Psoas muscle (tissue), 8 donors: ENCODE data around the gene UBE2U. TPM values are rescaled to one million over a fixed set of nuclear protein-coding genes. Genes with fewer than 3 reads are reported as not detected.
A peak's percentile ranks its signal among the peaks of the same experiment; 100 is the strongest.

ENCODE experiments used
- ATAC-seq, 4 donors: fragments of 200-7000 bp; cut with Tn5 transposase; one replicate each; pipeline ENCODE4 v1.9.1; 2020; ENCODE audit warnings: moderate library complexity in 3 of 4, mild to moderate bottlenecking in 2 of 4
- DNase-seq, 2 donors: peaks; one replicate each; pipeline ENCODE4 v3.0.0-alpha.2; 2020
- H3K27ac ChIP-seq: fragments of 200-600 bp; one replicate; pipeline ENCODE4 v1.8.0; 2022
- H3K27me3 ChIP-seq, 3 donors: fragments of 200-600 bp in 1 of 3; one replicate each; pipeline versions ENCODE4 v1.6.1 to v1.8.0; 2013 to 2022; ENCODE audit warnings: low read length in 2 of 3, mild to moderate bottlenecking in 2 of 3, moderate library complexity in 1 of 3; ENCODE audit not compliant: insufficient read depth in 3 of 3
- H3K36me3 ChIP-seq, 2 donors: fragments of 200-600 bp in 1 of 2; one replicate each; pipeline versions ENCODE4 v1.6.1 to v1.8.0; 2013 to 2022; ENCODE audit warnings: low read depth in 1 of 2, mild to moderate bottlenecking in 1 of 2, moderate library complexity in 1 of 2; ENCODE audit not compliant: insufficient read depth in 1 of 2
- H3K4me1 ChIP-seq: fragments of 200-600 bp; one replicate; pipeline ENCODE4 v1.8.0; 2022
- H3K4me3 ChIP-seq: fragments of 200-600 bp; one replicate; pipeline ENCODE4 v1.8.0; 2022; ENCODE audit warnings: mild to moderate bottlenecking
- H3K9me3 ChIP-seq: fragments of 200-600 bp; one replicate; pipeline ENCODE4 v1.8.0; 2022
- WGBS, 3 donors: extraction: QIAGEN DNeasy Blood & Tissue Kit; methylation state at CpG; one replicate each; pipeline versions ENCODE4 v1.1.6 to v1.1.7; 2013; 5-methylcytosine and 5-hydroxymethylcytosine counted together
- intact Hi-C, 2 donors: fragments of 100-400 bp; cut with DNase I; formaldehyde crosslinking; loops; one replicate each; pipeline versions ENCODE4 v1.11.0 to v1.14.2; 2022
- polyA plus RNA-seq, 3 donors: library from polyadenylated mRNA; stranded (reverse); fragments of 200-250 nt; gene quantifications; one replicate each; pipeline ENCODE4 v1.2.3, GENCODE V29; 2013
- total RNA-seq, 4 donors: library from RNA; stranded (reverse); fragmentation: NEBNext Ultra II Directional in 2 of 4; extraction: Animal tissue kit (Norgen Biotek cat#: 25700) in 2 of 4; gene quantifications; one replicate each; pipeline versions ENCODE4 v1.2.1 to v1.2.4, GENCODE V29; 2021 to 2023
- TF ChIP-seq, protein P1 (sequence below): fragments of 200-600 bp; IDR thresholded peaks from one replicate; pipeline ENCODE4 v1.8.0; 2022; ENCODE audit warnings: antibody characterized with exemption
- donor health status: healthy with polysubstance abuse.
- donor health status: DM: no; HTN: no; CAD: no; lungs with moderate emphysema.
- donor health status: Bipolar disorder and iron deficiency.
- donor health status: healthy.
- donor health status: DM: yes; HTN: yes; CAD: no.
- donor health status: DM: no; HTN: no; CAD: no.
- donor health status: DM: no; HTN: no; CAD: no.
- donor health status: DM: yes; HTN: yes; CAD: no.

The UBE2U gene
- total and polyA plus RNA-seq, 7 donors: not detected

DNA sequence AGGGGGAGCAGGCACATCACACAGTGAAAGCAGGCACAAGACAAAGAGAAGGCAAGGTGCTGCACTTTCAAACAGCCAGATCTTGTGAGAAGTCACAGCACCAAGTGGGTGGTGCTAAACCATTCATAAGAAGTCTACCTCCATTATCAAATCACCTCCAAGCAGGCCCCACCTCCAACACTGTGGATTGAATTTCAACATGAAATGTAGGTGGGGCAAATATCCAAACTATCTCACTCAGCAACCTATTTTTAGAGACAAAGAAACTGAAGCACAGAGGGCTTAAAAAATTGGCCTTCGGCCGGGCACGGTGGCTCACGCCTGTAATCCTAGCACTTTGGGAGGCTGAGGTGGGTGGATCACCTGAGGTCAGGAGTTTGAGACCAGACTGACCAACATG, 90.4 kb downstream of the UBE2U start:
- Histone ChIP-seq H3K27ac (no peak overlapping the region), H3K27me3 (no peaks in the 10 kb centered on the region), H3K36me3 (no peaks in the 10 kb centered on the region), H3K4me1 (no peaks in the 10 kb centered on the region), H3K9me3 (no peaks in the 10 kb centered on the region), H3K4me3 (no peak overlapping the region)
- TF ChIP-seq, protein P1, sequence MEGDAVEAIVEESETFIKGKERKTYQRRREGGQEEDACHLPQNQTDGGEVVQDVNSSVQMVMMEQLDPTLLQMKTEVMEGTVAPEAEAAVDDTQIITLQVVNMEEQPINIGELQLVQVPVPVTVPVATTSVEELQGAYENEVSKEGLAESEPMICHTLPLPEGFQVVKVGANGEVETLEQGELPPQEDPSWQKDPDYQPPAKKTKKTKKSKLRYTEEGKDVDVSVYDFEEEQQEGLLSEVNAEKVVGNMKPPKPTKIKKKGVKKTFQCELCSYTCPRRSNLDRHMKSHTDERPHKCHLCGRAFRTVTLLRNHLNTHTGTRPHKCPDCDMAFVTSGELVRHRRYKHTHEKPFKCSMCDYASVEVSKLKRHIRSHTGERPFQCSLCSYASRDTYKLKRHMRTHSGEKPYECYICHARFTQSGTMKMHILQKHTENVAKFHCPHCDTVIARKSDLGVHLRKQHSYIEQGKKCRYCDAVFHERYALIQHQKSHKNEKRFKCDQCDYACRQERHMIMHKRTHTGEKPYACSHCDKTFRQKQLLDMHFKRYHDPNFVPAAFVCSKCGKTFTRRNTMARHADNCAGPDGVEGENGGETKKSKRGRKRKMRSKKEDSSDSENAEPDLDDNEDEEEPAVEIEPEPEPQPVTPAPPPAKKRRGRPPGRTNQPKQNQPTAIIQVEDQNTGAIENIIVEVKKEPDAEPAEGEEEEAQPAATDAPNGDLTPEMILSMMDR: no peak
- peak in 1 of 4 donors; percentile 39 for ATAC-seq
- 48 to 60% (median 55%) methylated on average over 4 of the region's 4 CpGs for WGBS, 3 donors
- intact Hi-C loops: no loop called here
- no peak for DNase-seq

- WGBS, 3 donors: 55 to 64% (median 57%) methylated on average over 2 of the region's 2 CpGs
- Histone ChIP-seq H3K36me3 (no peaks in the 10 kb centered on the region), H3K9me3 (no peaks in the 10 kb centered on the region), H3K27me3 (no peaks in the 10 kb centered on the region), H3K4me3 (no peak overlapping the region), H3K27ac (no peak overlapping the region), H3K4me1 (no peaks in the 10 kb centered on the region)
- ATAC-seq: no peak
- intact Hi-C loops: no loop called here
- TF ChIP-seq, protein P1: no peak
- no peak for DNase-seq
Measured at GRCh38 chr1:64295136-64295535, 91.7 kb downstream of the UBE2U start.

GRCh38 chr1:64295561-64295960, 92.1 kb downstream of the UBE2U start:
- intact Hi-C loops: no loop called here
- no peaks in the 10 kb centered on the region for H3K9me3 ChIP-seq
- ATAC-seq: no peak
- no peak overlapping the region for H3K4me3 ChIP-seq
- TF ChIP-seq, protein P1: no peak
- no peaks in the 10 kb centered on the region for H3K4me1 ChIP-seq
- H3K27ac ChIP-seq: no peak overlapping the region
- H3K36me3 ChIP-seq: no peaks in the 10 kb centered on the region
- no peak for DNase-seq
- H3K27me3 ChIP-seq: no peaks in the 10 kb centered on the region

GRCh38 chr1:64296459-64296858, 93.0 kb downstream of the UBE2U start:
- H3K4me1 ChIP-seq: no peaks in the 10 kb centered on the region
- H3K9me3 ChIP-seq: no peaks in the 10 kb centered on the region
- DNase-seq (no peak), ATAC-seq (no peak)
- H3K36me3 ChIP-seq: no peaks in the 10 kb centered on the region
- intact Hi-C loops: no loop called here
- H3K27ac ChIP-seq: no peak overlapping the region
- TF ChIP-seq, protein P1: no peak
- H3K27me3 ChIP-seq: no peaks in the 10 kb centered on the region
- whole genome bisulfite sequencing, 3 donors: 78 to 85% (median 84%) methylated on average over 8 of the region's 8 CpGs
- H3K4me3 ChIP-seq: no peak overlapping the region

DNA sequence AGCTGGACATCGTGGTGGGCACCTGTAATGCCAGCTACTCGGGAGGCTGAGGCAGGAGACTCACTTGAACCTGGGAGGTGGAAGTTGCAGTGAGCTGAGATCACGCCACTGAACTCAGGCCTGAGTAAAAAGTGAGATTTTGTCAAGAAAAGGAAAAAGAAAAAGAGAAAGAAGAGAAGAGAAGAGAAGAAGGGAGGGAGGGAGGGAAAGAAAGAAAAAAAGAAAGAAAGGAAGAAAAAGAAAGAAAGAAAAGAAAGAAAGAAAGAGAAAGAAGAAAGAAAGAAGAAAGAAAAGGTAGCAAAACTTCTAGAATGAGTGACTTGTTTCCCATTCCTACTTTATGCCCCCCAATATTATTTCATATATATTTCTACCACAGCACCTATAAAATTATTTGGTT, 98.8 kb downstream of the UBE2U start:
- no peaks in the 10 kb centered on the region for H3K27me3 ChIP-seq
- no peak overlapping the region for H3K4me3 ChIP-seq
- DNase-seq (no peak), ATAC-seq (no peak)
- H3K4me1 ChIP-seq: no peaks in the 10 kb centered on the region
- H3K36me3 ChIP-seq: no peaks in the 10 kb centered on the region
- TF ChIP-seq, protein P1: no peak
- 84 to 88% (median 86%) methylated on average over 3 of the region's 3 CpGs for WGBS, 3 donors
- H3K27ac ChIP-seq: no peak overlapping the region
- H3K9me3 ChIP-seq: no peaks in the 10 kb centered on the region
- intact Hi-C loops: no loop called here
